A673 (cell line): ENCODE data around the gene CLEC20A. TPM values are rescaled to one million over a fixed set of nuclear protein-coding genes. Genes with fewer than 3 reads are reported as not detected.
"Not testable (repeated sequence)": the region's sequence is repeated elsewhere in the genome, so short reads cannot be mapped to it uniquely, and the experiment has no call there.

ENCODE experiments used
- BruUV-seq: library from RNA; stranded (reverse); fragments of 400-500 nt; replicated peaks from 2 replicates; lab custom pipeline; 2021; lab: Mats Ljungman, UMichigan
- CTCF ChIA-PET: fragments of 300-600 bp; sonication (Branson Sonifier 250); formaldehyde crosslinking; loops from one replicate; lab custom pipeline; 2022; ENCODE audit warnings: antibody characterized with exemption; lab: Charles Lee
- POLR2A ChIA-PET: fragments of 300-600 bp; sonication (Branson Sonifier 250); formaldehyde crosslinking; loops from one replicate; lab custom pipeline; 2022; ENCODE audit warnings: antibody characterized with exemption; ENCODE audit not compliant: low non-redundant PET; lab: Charles Lee
- DNase-seq: peaks from one replicate; pipeline ENCODE4 v3.0.0-alpha.2; 2015; ENCODE audit warnings: low spot score
- H3K27ac ChIP-seq: fragments of 200-600 bp; sonication (generic); 2 replicates; pipeline ENCODE4 v1.5.1; 2016; ENCODE audit warnings: mixed run types, low read depth, mild to moderate bottlenecking, mixed read lengths, antibody characterized with exemption, low read length; ENCODE audit not compliant: poor library complexity, severe bottlenecking
- H3K27me3 ChIP-seq: fragments of 200-600 bp; sonication (generic); replicated peaks from 2 replicates; pipeline ENCODE4 v1.6.1; 2017; ENCODE audit warnings: mixed run types, low read depth, mild to moderate bottlenecking, mixed read lengths, antibody characterized with exemption, low read length; ENCODE audit not compliant: insufficient read depth, poor library complexity
- H3K36me3 ChIP-seq: fragments of 200-600 bp; sonication (generic); 2 replicates; pipeline ENCODE4 v1.6.1; 2016; ENCODE audit warnings: mixed run types, mild to moderate bottlenecking, mixed read lengths, antibody characterized with exemption, low read length; ENCODE audit not compliant: insufficient read depth, poor library complexity, severe bottlenecking
- H3K4me1 ChIP-seq: fragments of 200-600 bp; sonication (generic); 2 replicates; pipeline ENCODE4 v1.6.1; 2017; ENCODE audit warnings: mixed run types, mild to moderate bottlenecking, mixed read lengths, antibody characterized with exemption, low read length; ENCODE audit not compliant: insufficient read depth, poor library complexity, severe bottlenecking
- H3K4me3 ChIP-seq: fragments of 200-600 bp; sonication (generic); 2 replicates; pipeline ENCODE4 v1.5.1; 2016; ENCODE audit warnings: low read depth, mixed run types, mild to moderate bottlenecking, mixed read lengths, low read length; ENCODE audit not compliant: poor library complexity, severe bottlenecking
- H3K9me3 ChIP-seq: fragments of 200-600 bp; sonication (generic); 2 replicates; pipeline ENCODE4 v1.6.1; 2016; ENCODE audit warnings: mixed run types, low read depth, mild to moderate bottlenecking, mixed read lengths, antibody characterized with exemption, low read length; ENCODE audit not compliant: poor library complexity, severe bottlenecking
- EZH2 ChIP-seq: fragments of 200-600 bp; sonication (generic); IDR thresholded peaks from 2 replicates; pipeline ENCODE4 v1.6.1; 2017; ENCODE audit warnings: borderline replicate concordance, low read depth, mild to moderate bottlenecking, mixed read lengths, antibody characterized with exemption, low read length; ENCODE audit not compliant: poor library complexity, severe bottlenecking
- intact Hi-C: fragments of 100-400 bp; cut with micrococcal nuclease; formaldehyde crosslinking; loops from one replicate; pipeline ENCODE4 v1.10.0; 2022; ENCODE audit not compliant: unreplicated experiment
- total RNA-seq: library from RNA; stranded (reverse); gene quantifications from 2 replicates; pipeline ENCODE4 v1.2.3, GENCODE V29; 2021
- TF ChIP-seq, protein P1 (sequence below): fragments of 300-800, 200-600 bp; sonication (generic); conservative IDR thresholded peaks from 2 replicates; pipeline ENCODE4 v1.5.1; 2017; ENCODE audit warnings: low read depth, mild to moderate bottlenecking, antibody characterized with exemption, low read length, moderate library complexity, mixed read lengths

Gene CLEC20A
- total RNA-seq, 1 experiment from 2014 or later: not detected

DNA sequence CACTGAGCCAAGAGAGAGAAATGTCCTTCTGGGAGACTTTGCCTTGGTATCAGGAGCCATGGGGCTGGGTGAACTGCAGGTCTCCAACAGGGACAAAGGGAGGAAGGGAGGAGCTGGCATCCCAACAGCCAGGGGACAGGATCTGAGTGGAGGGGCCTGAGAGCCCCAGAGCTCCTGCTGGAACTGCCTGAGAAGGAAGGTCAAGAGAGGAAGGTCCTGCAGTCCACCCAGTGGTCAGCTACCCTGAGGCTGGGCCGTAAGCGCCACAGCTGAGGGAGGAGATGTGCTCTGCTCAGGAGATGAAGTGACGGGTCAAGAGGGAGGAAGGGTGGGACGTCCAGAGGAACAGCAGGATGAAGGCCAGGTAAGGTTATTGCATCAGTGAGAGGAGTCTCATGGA lies 7.5 kb upstream of the CLEC20A start:
- H3K36me3 ChIP-seq: no peaks in the 10 kb centered on the region
- TF ChIP-seq, protein P1, sequence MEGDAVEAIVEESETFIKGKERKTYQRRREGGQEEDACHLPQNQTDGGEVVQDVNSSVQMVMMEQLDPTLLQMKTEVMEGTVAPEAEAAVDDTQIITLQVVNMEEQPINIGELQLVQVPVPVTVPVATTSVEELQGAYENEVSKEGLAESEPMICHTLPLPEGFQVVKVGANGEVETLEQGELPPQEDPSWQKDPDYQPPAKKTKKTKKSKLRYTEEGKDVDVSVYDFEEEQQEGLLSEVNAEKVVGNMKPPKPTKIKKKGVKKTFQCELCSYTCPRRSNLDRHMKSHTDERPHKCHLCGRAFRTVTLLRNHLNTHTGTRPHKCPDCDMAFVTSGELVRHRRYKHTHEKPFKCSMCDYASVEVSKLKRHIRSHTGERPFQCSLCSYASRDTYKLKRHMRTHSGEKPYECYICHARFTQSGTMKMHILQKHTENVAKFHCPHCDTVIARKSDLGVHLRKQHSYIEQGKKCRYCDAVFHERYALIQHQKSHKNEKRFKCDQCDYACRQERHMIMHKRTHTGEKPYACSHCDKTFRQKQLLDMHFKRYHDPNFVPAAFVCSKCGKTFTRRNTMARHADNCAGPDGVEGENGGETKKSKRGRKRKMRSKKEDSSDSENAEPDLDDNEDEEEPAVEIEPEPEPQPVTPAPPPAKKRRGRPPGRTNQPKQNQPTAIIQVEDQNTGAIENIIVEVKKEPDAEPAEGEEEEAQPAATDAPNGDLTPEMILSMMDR: no peak
- TF ChIP-seq EZH2: no peak
- no peaks in the 10 kb centered on the region for H3K9me3 ChIP-seq
- BruUV-seq: no TSS peak
- H3K4me3 ChIP-seq: no peak overlapping the region
- no peak for DNase-seq
- no peaks in the 10 kb centered on the region for H3K4me1 ChIP-seq
- H3K27me3 ChIP-seq: no peaks in the 10 kb centered on the region
- intact Hi-C loops: loop anchor here (5.0 kb wide), 1 partner anchor 202 kb away; no protein-coding TSS in a partner anchor
- ChIA-PET POLR2A (no interaction called here), CTCF (interaction anchor here (1.4 kb wide), 1 partner anchor 194 kb away, joined by 5 read pairs; no protein-coding TSS in a partner anchor)
- no peak overlapping the region for H3K27ac ChIP-seq

DNA sequence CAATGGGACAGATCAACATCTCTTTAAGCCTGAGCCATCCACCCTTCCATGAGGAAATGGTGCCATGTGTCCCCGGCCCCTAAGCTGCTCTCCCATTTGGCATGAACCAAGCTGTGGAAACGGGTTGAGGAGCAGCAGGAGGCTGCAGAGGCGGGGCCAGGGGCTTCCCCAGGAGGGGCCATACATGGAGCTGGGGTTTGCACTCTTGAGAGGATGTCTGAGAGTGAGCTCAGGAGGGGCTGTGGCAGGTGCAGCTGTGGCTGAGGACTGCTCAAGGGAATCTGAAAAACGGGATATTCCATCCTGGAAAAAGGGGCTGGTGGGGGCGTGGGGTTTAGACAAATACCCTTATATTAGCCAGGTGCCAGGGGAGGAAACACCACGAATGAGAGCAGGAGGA lies 7.1 kb upstream of the CLEC20A start:
- BruUV-seq: no TSS peak
- TF ChIP-seq, protein P1: no peak
- TF ChIP-seq EZH2: no peak
- ChIA-PET POLR2A (no interaction called here), CTCF (interaction anchor here (1.4 kb wide), 1 partner anchor 194 kb away, joined by 5 read pairs; no protein-coding TSS in a partner anchor)
- Histone ChIP-seq H3K27me3 (no peaks in the 10 kb centered on the region), H3K27ac (no peak overlapping the region), H3K36me3 (no peaks in the 10 kb centered on the region), H3K9me3 (no peaks in the 10 kb centered on the region), H3K4me1 (no peaks in the 10 kb centered on the region), H3K4me3 (no peak overlapping the region)
- DNase-seq: no peak
- intact Hi-C loops: loop anchor here (5.0 kb wide), 1 partner anchor 202 kb away; no protein-coding TSS in a partner anchor

DNA sequence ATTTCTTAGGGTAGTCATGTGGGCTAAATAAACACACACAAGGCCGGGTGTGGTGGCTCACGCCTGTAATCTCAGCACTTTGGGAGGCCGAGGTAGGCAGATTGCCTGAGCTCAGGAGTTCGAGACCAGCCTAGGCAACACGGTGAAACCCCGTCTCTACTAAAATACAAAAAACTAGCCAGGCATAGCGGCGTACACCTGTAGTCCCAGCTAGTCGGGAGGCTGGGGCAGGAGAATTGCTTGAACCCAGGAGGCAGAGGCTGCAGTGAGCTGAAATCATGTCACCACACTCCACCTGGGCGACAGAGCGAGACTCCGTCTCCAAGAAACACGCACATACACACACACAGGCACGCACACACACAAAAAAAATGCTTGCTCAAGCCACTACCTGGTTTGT lies 6.6 kb upstream of the CLEC20A start:
- H3K4me3 ChIP-seq, H3K36me3 ChIP-seq, H3K4me1 ChIP-seq, DNase-seq, H3K27me3 ChIP-seq, BruUV-seq, H3K9me3 ChIP-seq, H3K27ac ChIP-seq, POLR2A ChIA-PET: not testable (repeated sequence)
- intact Hi-C loops: loop anchor here (5.0 kb wide), 1 partner anchor 201 kb away; no protein-coding TSS in a partner anchor
- CTCF ChIA-PET: interaction anchor here (1.4 kb wide), 1 partner anchor 193 kb away, joined by 5 read pairs; no protein-coding TSS in a partner anchor

DNA sequence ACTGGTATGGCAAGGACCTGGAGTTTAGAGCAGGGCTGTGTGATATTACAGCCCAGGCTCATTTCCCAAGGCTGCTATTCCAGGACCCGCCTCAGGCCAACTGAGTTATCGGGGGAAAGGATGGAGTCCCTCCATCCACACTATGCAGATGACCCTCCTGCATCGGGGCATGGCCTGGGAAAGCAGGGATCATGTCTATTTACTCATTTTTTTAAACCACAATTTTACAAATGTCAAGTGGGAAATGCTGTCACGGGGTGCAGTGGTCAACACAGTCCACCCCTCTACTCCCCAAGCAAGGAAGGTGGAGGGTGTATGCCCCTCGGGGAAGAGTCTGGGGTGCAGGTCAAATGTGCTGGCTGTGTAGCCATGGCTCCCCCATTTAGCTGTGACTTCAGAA lies 6.1 kb upstream of the CLEC20A start:
- intact Hi-C loops: loop anchor here (5.0 kb wide), 1 partner anchor 201 kb away; no protein-coding TSS in a partner anchor
- H3K27me3 ChIP-seq: no peaks in the 10 kb centered on the region
- ChIA-PET POLR2A (no interaction called here), CTCF (interaction anchor here (1.4 kb wide), 1 partner anchor 193 kb away, joined by 5 read pairs; no protein-coding TSS in a partner anchor)
- H3K36me3 ChIP-seq: no peaks in the 10 kb centered on the region
- no TSS peak for BruUV-seq
- no peak for TF ChIP-seq EZH2
- TF ChIP-seq, protein P1: no peak
- DNase-seq: no peak
- H3K4me1 ChIP-seq: no peaks in the 10 kb centered on the region
- no peak overlapping the region for H3K27ac ChIP-seq
- no peak overlapping the region for H3K4me3 ChIP-seq
- H3K9me3 ChIP-seq: no peaks in the 10 kb centered on the region
